Endothelial cell of hepatic sinusoid (primary cell): ENCODE data around the gene OR8B12.

ENCODE experiments used
- in situ Hi-C: cut with HindIII; loops from 2 replicates; pipeline ENCODE4 v1.10.0; 2017; ENCODE audit warnings: low sequenced_read_pairs

Gene OR8B12

DNA sequence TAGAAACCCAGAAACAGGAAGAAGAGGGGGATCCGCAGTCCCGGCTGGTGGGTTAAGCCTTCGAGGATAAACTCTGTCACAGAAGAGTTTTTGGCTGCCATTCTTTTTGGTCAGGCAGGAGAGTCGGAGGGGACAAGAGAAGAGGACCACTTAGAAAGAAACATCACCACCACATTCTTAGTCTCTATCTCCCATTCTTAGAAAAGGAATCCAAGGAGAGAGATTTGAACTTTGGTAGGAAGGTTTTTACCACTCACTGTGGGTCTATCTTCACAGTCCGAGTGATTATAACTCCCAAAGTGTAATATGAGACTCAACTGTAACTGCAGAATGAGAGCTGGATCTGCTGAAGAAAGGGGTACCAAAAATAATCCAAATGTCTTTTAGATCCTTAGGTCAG is at the start of gene OR8B12:
OR8B12 (minus strand) TSS at position 101 of the 400 bp plus-strand sequence; CDS start at position 101, 0 bp downstream.
- in situ Hi-C loops, result no loop called here

- in situ Hi-C loops, result no loop called here
These were observed 49.2 kb upstream of the OR8B12 start for GRCh38 chr11:124592627-124593026.

- in situ Hi-C loops, result no loop called here
These were observed 48.0 kb upstream of the OR8B12 start for GRCh38 chr11:124591430-124591829.

- in situ Hi-C loops, result no loop called here
These were observed 42.9 kb upstream of the OR8B12 start for GRCh38 chr11:124586238-124586860.

- in situ Hi-C loops, result no loop called here
These were observed 41.4 kb upstream of the OR8B12 start for GRCh38 chr11:124584681-124585372.

GRCh38 chr11:124583781-124584180 is 40.3 kb upstream of the OR8B12 start:
- in situ Hi-C loops, result no loop called here

- in situ Hi-C loops, result no loop called here
These were observed 39.1 kb upstream of the OR8B12 start for GRCh38 chr11:124582565-124582964.

- in situ Hi-C loops, result no loop called here
These were observed 38.4 kb upstream of the OR8B12 start for GRCh38 chr11:124581817-124582216.

GRCh38 chr11:124578761-124579160 is 35.3 kb upstream of the OR8B12 start:
- in situ Hi-C loops, result no loop called here

- in situ Hi-C loops, result no loop called here
These were observed 34.4 kb upstream of the OR8B12 start for GRCh38 chr11:124577716-124578427.

DNA sequence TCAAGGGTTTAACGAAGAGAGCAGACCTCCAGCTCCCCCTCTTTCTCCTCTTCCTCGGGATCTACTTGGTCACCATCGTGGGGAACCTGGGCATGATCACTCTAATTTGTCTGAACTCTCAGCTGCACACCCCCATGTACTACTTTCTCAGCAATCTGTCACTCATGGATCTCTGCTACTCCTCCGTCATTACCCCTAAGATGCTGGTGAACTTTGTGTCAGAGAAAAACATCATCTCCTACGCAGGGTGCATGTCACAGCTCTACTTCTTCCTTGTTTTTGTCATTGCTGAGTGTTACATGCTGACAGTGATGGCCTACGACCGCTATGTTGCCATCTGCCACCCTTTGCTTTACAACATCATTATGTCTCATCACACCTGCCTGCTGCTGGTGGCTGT is 26.7 kb upstream of the OR8B12 start:
- in situ Hi-C loops, result no loop called here

- in situ Hi-C loops, result no loop called here
These were observed 26.2 kb upstream of the OR8B12 start, which contains the start of gene OR8A1 for GRCh38 chr11:124569697-124570096. OR8A1 (plus strand) TSS chr11:124569997; CDS start chr11:124570120, 123 bp downstream.

GRCh38 chr11:124556828-124557227 is 13.4 kb upstream of the OR8B12 start:
- in situ Hi-C loops, result no loop called here

DNA sequence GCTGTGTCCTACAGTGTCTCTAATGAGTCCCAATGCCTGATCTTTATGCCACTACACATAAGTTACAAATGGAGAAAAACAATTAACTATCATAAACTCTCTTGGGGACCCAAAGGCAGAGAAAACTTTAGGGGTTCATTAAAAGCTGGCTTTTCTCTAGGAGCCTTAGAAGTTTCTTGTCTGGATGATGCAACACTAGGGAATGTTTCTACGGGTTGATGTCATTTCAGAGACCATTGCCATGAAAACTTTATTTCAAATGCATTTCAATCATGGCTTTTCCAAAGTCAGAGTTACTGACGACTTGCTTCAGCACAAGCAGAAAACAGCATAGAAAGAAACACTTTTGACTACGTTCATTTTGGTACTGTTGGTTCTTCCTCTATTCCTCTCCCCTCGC is 8.5 kb upstream of the OR8B12 start:
- in situ Hi-C loops, result no loop called here

DNA sequence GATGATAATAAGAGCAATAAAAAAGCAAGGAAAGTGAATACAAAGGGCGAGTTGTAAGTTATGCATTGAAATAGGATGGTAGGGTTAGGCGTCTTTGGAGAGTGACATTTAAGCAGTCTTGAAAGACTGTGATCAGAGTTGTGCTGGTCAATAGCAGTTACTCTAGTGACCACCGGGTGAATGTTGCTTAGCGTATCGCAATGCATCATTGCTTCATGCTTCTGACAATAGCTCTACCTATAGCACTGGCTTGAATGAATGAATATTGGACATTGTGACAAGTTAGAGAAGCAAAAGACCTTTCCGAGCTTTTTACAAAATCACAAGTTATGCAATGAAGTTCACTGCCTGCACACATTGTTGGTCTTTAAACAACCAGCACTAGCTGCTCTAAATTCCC is 7.7 kb upstream of the OR8B12 start:
- in situ Hi-C loops, result no loop called here

GRCh38 chr11:124543145-124543544 is 309 bp downstream of the OR8B12 start:
- in situ Hi-C loops, result no loop called here

DNA sequence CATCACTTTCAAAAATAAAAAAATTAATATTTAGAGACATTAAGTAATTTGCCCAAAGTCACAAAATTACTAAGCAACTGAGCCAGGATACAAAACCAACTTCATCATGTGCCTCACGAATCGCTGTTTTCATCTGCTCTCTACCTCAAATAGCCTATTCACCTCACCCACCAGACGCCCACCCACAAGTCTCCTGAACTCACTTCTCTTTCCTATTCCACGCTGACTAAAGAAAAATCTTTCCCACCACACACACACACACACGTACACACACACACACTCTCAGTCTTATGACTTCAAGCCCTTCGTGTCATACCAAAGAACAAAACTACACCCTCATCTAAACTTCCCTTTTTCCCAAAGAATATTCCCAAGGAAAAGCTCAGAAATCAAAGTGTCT is 2.2 kb downstream of the OR8B12 start:
- in situ Hi-C loops, result no loop called here

- in situ Hi-C loops, result no loop called here
These were observed 5.4 kb downstream of the OR8B12 start for GRCh38 chr11:124538019-124538418.

GRCh38 chr11:124536520-124536919 is 6.9 kb downstream of the OR8B12 start:
- in situ Hi-C loops, result no loop called here

- in situ Hi-C loops, result no loop called here
These were observed 7.8 kb downstream of the OR8B12 start for GRCh38 chr11:124535552-124536232.

DNA sequence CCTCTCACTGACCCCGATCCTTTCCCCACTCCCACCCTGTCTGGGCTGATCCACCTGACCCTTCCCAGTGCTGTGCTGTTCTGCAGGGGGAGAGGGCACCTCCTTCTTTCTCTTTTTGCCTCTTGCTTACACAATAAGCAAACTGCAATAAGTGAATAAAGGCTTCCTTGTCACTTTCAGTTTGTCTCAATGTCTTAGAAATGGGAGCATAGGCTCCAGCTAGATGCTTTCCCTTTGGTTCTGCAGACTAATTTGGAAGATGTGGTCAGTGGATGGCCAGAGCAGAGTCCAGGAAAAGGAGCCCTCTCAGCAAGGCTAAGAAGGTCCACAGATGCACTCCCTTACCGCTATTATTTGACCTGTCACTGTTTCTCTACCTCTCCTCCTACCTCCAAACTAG is 9.4 kb downstream of the OR8B12 start:
- in situ Hi-C loops, result no loop called here
